ENCODE measurements around the gene KLF7. TPM values are rescaled to one million over a fixed set of nuclear protein-coding genes. Genes with fewer than 3 reads are reported as not detected.

KLF7 gene
- total RNA-seq, 1 donor from 2014 or later = 35.8 TPM

GRCh38 chr2:207203056-207203455 lies 37.3 kb upstream of the KLF7 start:
- POLR2A ChIA-PET = interaction anchor here (0.6 to 0.9 kb wide), 2 partner anchors 38 to 143 kb away, joined by 3 to 4 read pairs; no protein-coding TSS in a partner anchor
- Mint-ChIP-seq H3K27ac (no peak overlapping the region), H3K36me3 (ENCODE audit: low read depth) (no peaks in the 10 kb centered on the region), H3K4me3 (no peak overlapping the region), H3K27me3 (no peaks in the 10 kb centered on the region), H3K4me1 (no peaks in the 10 kb centered on the region), H3K9me3 (no peaks in the 10 kb centered on the region)
- intact Hi-C loops (cut with micrococcal nuclease) = no loop called here
- CTCF ChIA-PET = no interaction called here
- ATAC-seq (ENCODE audit: low read depth) (no peak), DNase-seq (no peak)
- TF ChIP-seq CTCF (IDR thresholded peaks at IDR 0.05) = no peak

- no peaks in the 10 kb centered on the region for H3K27me3 Mint-ChIP-seq
- CTCF ChIA-PET = no interaction called here
- no peaks in the 10 kb centered on the region for H3K9me3 Mint-ChIP-seq
- no peak overlapping the region for H3K4me3 Mint-ChIP-seq
- no peak overlapping the region for H3K27ac Mint-ChIP-seq
- H3K4me1 Mint-ChIP-seq = no peaks in the 10 kb centered on the region
- intact Hi-C loops (cut with micrococcal nuclease) = no loop called here
- no peaks in the 10 kb centered on the region for H3K36me3 Mint-ChIP-seq (ENCODE audit: low read depth)
- DNase-seq (no peak), ATAC-seq (ENCODE audit: low read depth) (no peak)
- POLR2A ChIA-PET = interaction anchor here (0.6 to 0.9 kb wide), 2 partner anchors 38 to 143 kb away, joined by 3 to 4 read pairs; no protein-coding TSS in a partner anchor
- no peak for TF ChIP-seq CTCF (IDR thresholded peaks at IDR 0.05)
Observed at GRCh38 chr2:207202645-207203044, 36.9 kb upstream of the KLF7 start.

GRCh38 chr2:207201416-207201815 lies 35.7 kb upstream of the KLF7 start:
- no peaks in the 10 kb centered on the region for H3K9me3 Mint-ChIP-seq
- no peak overlapping the region for H3K4me3 Mint-ChIP-seq
- no peaks in the 10 kb centered on the region for H3K27me3 Mint-ChIP-seq
- no peak for TF ChIP-seq CTCF (IDR thresholded peaks at IDR 0.05)
- no peaks in the 10 kb centered on the region for H3K4me1 Mint-ChIP-seq
- ChIA-PET POLR2A (no interaction called here), CTCF (no interaction called here)
- no peaks in the 10 kb centered on the region for H3K36me3 Mint-ChIP-seq (ENCODE audit: low read depth)
- intact Hi-C loops (cut with micrococcal nuclease) = no loop called here
- H3K27ac Mint-ChIP-seq = no peak overlapping the region
- DNase-seq (no peak), ATAC-seq (ENCODE audit: low read depth) (no peak)

GRCh38 chr2:207200136-207200535 lies 34.4 kb upstream of the KLF7 start:
- CTCF ChIA-PET = no interaction called here

GRCh38 chr2:207194028-207194427 lies 28.3 kb upstream of the KLF7 start:
- no peak overlapping the region for H3K4me3 Mint-ChIP-seq
- H3K36me3 Mint-ChIP-seq (ENCODE audit: low read depth) = no peaks in the 10 kb centered on the region
- H3K27me3 Mint-ChIP-seq = peaks cover 2% of the 10 kb centered on the region
- CTCF ChIA-PET = no interaction called here
- intact Hi-C loops (cut with micrococcal nuclease) = no loop called here
- POLR2A ChIA-PET = no interaction called here
- no peak overlapping the region for H3K27ac Mint-ChIP-seq
- no peaks in the 10 kb centered on the region for H3K4me1 Mint-ChIP-seq
- no peak for ATAC-seq (ENCODE audit: low read depth)
- DNase-seq = no peak
- no peak for TF ChIP-seq CTCF (IDR thresholded peaks at IDR 0.05)
- H3K9me3 Mint-ChIP-seq = no peaks in the 10 kb centered on the region

More at GRCh38 chr2:207200136-207200535, 34.4 kb upstream of the KLF7 start:
- DNase-seq (no peak), ATAC-seq (ENCODE audit: low read depth) (no peak)
- Mint-ChIP-seq H3K27ac (no peak overlapping the region), H3K27me3 (no peaks in the 10 kb centered on the region), H3K4me3 (no peak overlapping the region), H3K4me1 (no peaks in the 10 kb centered on the region), H3K36me3 (ENCODE audit: low read depth) (no peaks in the 10 kb centered on the region), H3K9me3 (no peaks in the 10 kb centered on the region)
- intact Hi-C loops (cut with micrococcal nuclease) = no loop called here
- POLR2A ChIA-PET = no interaction called here
- no peak for TF ChIP-seq CTCF (IDR thresholded peaks at IDR 0.05)

Data from activated B cell treated with CpG ODN at 0.5 μM for 24 hours (primary cell).